ENCODE measurements around the gene DHX16. TPM values are rescaled to one million over a fixed set of nuclear protein-coding genes. Genes with fewer than 3 reads are reported as not detected.

The DHX16 gene
- 22.5 TPM for total RNA-seq

GRCh38 chr6:30672445-30673253, at the start of gene DHX16:
Gene DHX16 (minus strand): TSS chr6:30673006. CDS start chr6:30672841, 165 bp downstream.

GRCh38 chr6:30719791-30720737, 47.3 kb upstream of the DHX16 start, which contains the start of gene TUBB:
Gene TUBB (plus strand): TSS chr6:30720352. CDS start chr6:30720507, 155 bp downstream.

GRCh38 chr6:30717129-30717844, 44.5 kb upstream of the DHX16 start, which contains the start of gene MDC1:
Gene MDC1 (minus strand): TSS chr6:30717281. CDS start chr6:30715175, 2,106 bp downstream.

GRCh38 chr6:30690403-30691207, 17.8 kb upstream of the DHX16 start, which contains the start of gene NRM:
Gene NRM (minus strand): TSS chr6:30690984. CDS start chr6:30690974, 10 bp downstream.

GRCh38 chr6:30686009-30686907, 13.5 kb upstream of the DHX16 start, which contains the start of gene PPP1R18:
Gene PPP1R18 (minus strand): TSS chr6:30686645. CDS start chr6:30686018, 627 bp downstream.

GRCh38 chr6:30646450-30647241, 26.2 kb downstream of the DHX16 start, which contains the start of gene C6orf136:
Gene C6orf136 (plus strand): TSS chr6:30647133. CDS start chr6:30647232, 99 bp downstream.

GRCh38 chr6:30626484-30627366, 46.1 kb downstream of the DHX16 start, which contains the start of gene ATAT1:
Gene ATAT1 (plus strand): TSS chr6:30626874.

GRCh38 chr6:30617565-30618269, 55.1 kb downstream of the DHX16 start, which contains the start of gene MRPS18B:
Gene MRPS18B (plus strand): TSS chr6:30617840. CDS start chr6:30617866, 26 bp downstream.

GRCh38 chr6:30616811-30617564, 55.8 kb downstream of the DHX16 start, which contains the start of gene PPP1R10:
Gene PPP1R10 (minus strand): TSS chr6:30617243. CDS start chr6:30609944, 7,299 bp downstream.

Other genes starting within 250 kb of the DHX16 start
- 22.2 TPM for gene HLA-E, start 183.5 kb downstream of the DHX16 start, total RNA-seq
- gene GNL1, start 116.5 kb downstream of the DHX16 start, total RNA-seq: 48.5 TPM
- gene PRR3, start 115.7 kb downstream of the DHX16 start, total RNA-seq: 22.8 TPM
- 24.7 TPM for gene ABCF1, start 101.6 kb downstream of the DHX16 start, total RNA-seq
- 55.7 TPM for gene PPP1R10, start 55.8 kb downstream of the DHX16 start, total RNA-seq
- 28.2 TPM for gene MRPS18B, start 55.2 kb downstream of the DHX16 start, total RNA-seq
- gene ATAT1, start 46.1 kb downstream of the DHX16 start, total RNA-seq: 67.3 TPM
- 14.4 TPM for gene C6orf136, start 25.9 kb downstream of the DHX16 start, total RNA-seq
- 37.2 TPM for gene PPP1R18, start 13.6 kb upstream of the DHX16 start, total RNA-seq
- 4.7 TPM for gene NRM, start 18.0 kb upstream of the DHX16 start, total RNA-seq
- 9.4 TPM for gene MDC1, start 44.3 kb upstream of the DHX16 start, total RNA-seq
- 1,375 TPM for gene TUBB, start 47.3 kb upstream of the DHX16 start, total RNA-seq
- gene FLOT1, start 69.7 kb upstream of the DHX16 start, total RNA-seq: 66.0 TPM
- 1.6 TPM for gene IER3, start 71.5 kb upstream of the DHX16 start, total RNA-seq
- gene DDR1, start 211.5 kb upstream of the DHX16 start, total RNA-seq: 155 TPM
- gene GTF2H4, start 235.2 kb upstream of the DHX16 start, total RNA-seq: 36.3 TPM
- gene VARS2, start 241.2 kb upstream of the DHX16 start, total RNA-seq: 41.9 TPM

Measured in parietal lobe (tissue), 1 donor.